ENCODE data around the gene STRADA. TPM values are rescaled to one million over a fixed set of nuclear protein-coding genes. Genes with fewer than 3 reads are reported as not detected.

STRADA gene
- total and polyA plus RNA-seq, 2 of the 8 experiments (the other 6 are each of a cell fraction or from before 2014, with no cell fraction given) = 35.6 to 43.3 TPM

DNA sequence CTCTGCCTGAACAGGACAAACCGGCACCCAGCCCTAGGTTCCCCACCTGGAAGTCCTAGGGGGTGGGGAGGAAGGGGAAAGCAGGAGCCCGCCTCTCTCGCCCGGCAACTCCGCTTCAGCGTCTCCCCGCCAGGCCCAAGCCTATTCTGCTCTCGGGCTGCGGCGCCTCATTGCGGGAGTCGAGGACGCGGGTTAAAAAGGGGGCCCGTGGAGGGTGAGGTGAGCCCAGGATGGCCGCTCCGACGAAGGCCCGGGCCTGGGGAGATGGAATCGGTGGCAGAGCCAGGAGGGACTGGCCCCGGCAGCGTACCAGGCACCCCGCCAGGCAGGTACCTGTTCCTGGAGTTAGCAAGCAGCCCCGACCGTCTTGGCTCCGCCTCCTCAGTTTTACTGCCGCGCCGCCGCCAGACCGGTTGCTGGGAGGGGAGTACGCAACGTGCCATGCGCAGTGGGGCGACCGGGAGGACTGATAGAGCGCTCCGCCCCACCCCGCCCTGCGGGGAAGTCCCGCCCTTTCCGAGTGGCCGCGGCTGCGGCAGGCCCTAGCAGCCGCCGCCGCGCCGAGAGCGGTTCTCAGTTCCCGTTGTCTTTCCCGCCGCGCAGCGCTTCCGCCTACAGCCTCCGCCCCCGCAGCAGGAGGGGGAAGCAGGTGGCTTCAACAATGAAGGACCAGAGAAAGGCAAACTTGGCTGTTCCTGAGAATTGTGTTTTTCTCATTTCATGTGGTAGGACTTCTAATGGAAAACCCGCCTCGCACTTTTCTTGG, at the start of gene STRADA (continued):
- TF ChIP-seq, protein P1, sequence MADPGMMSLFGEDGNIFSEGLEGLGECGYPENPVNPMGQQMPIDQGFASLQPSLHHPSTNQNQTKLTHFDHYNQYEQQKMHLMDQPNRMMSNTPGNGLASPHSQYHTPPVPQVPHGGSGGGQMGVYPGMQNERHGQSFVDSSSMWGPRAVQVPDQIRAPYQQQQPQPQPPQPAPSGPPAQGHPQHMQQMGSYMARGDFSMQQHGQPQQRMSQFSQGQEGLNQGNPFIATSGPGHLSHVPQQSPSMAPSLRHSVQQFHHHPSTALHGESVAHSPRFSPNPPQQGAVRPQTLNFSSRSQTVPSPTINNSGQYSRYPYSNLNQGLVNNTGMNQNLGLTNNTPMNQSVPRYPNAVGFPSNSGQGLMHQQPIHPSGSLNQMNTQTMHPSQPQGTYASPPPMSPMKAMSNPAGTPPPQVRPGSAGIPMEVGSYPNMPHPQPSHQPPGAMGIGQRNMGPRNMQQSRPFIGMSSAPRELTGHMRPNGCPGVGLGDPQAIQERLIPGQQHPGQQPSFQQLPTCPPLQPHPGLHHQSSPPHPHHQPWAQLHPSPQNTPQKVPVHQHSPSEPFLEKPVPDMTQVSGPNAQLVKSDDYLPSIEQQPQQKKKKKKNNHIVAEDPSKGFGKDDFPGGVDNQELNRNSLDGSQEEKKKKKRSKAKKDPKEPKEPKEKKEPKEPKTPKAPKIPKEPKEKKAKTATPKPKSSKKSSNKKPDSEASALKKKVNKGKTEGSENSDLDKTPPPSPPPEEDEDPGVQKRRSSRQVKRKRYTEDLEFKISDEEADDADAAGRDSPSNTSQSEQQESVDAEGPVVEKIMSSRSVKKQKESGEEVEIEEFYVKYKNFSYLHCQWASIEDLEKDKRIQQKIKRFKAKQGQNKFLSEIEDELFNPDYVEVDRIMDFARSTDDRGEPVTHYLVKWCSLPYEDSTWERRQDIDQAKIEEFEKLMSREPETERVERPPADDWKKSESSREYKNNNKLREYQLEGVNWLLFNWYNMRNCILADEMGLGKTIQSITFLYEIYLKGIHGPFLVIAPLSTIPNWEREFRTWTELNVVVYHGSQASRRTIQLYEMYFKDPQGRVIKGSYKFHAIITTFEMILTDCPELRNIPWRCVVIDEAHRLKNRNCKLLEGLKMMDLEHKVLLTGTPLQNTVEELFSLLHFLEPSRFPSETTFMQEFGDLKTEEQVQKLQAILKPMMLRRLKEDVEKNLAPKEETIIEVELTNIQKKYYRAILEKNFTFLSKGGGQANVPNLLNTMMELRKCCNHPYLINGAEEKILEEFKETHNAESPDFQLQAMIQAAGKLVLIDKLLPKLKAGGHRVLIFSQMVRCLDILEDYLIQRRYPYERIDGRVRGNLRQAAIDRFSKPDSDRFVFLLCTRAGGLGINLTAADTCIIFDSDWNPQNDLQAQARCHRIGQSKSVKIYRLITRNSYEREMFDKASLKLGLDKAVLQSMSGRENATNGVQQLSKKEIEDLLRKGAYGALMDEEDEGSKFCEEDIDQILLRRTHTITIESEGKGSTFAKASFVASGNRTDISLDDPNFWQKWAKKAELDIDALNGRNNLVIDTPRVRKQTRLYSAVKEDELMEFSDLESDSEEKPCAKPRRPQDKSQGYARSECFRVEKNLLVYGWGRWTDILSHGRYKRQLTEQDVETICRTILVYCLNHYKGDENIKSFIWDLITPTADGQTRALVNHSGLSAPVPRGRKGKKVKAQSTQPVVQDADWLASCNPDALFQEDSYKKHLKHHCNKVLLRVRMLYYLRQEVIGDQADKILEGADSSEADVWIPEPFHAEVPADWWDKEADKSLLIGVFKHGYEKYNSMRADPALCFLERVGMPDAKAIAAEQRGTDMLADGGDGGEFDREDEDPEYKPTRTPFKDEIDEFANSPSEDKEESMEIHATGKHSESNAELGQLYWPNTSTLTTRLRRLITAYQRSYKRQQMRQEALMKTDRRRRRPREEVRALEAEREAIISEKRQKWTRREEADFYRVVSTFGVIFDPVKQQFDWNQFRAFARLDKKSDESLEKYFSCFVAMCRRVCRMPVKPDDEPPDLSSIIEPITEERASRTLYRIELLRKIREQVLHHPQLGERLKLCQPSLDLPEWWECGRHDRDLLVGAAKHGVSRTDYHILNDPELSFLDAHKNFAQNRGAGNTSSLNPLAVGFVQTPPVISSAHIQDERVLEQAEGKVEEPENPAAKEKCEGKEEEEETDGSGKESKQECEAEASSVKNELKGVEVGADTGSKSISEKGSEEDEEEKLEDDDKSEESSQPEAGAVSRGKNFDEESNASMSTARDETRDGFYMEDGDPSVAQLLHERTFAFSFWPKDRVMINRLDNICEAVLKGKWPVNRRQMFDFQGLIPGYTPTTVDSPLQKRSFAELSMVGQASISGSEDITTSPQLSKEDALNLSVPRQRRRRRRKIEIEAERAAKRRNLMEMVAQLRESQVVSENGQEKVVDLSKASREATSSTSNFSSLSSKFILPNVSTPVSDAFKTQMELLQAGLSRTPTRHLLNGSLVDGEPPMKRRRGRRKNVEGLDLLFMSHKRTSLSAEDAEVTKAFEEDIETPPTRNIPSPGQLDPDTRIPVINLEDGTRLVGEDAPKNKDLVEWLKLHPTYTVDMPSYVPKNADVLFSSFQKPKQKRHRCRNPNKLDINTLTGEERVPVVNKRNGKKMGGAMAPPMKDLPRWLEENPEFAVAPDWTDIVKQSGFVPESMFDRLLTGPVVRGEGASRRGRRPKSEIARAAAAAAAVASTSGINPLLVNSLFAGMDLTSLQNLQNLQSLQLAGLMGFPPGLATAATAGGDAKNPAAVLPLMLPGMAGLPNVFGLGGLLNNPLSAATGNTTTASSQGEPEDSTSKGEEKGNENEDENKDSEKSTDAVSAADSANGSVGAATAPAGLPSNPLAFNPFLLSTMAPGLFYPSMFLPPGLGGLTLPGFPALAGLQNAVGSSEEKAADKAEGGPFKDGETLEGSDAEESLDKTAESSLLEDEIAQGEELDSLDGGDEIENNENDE (IDR thresholded peaks at IDR 0.05; ENCODE audit: insufficient replicate concordance, low read length) = no peak
- TF ChIP-seq TAF7 (optimal IDR thresholded peaks at IDR 0.05; ENCODE audit: borderline replicate concordance, low read depth, low read length) (no peak), JUND (IDR thresholded peaks at IDR 0.05; ENCODE audit: low read length) (no peak), RXRA (IDR thresholded peaks at IDR 0.05; ENCODE audit: insufficient read depth, low read depth, low read length) (0 out of 2 replicates have a peak, but pooled peaks have one; percentile 6), CTBP2 (IDR thresholded peaks at IDR 0.05; ENCODE audit: borderline replicate concordance, insufficient read depth, insufficient read length, low read length) (no peak), HDAC2 (IDR thresholded peaks at IDR 0.05; ENCODE audit: borderline replicate concordance in 1 of 2, low read depth in 2 of 2, low read length in 2 of 2) (0 out of 4 replicates have a peak, but pooled peaks of 1 of the 2 experiments have one; percentile 25), POU5F1 (IDR thresholded peaks at IDR 0.05; ENCODE audit: low read depth, low read length) (no peak), TEAD4 (IDR thresholded peaks at IDR 0.05; ENCODE audit: low read depth, low read length) (no peak)

All from H1 (cell line).